ENCODE measurements around the gene VWF. TPM values are rescaled to one million over a fixed set of nuclear protein-coding genes. Genes with fewer than 3 reads are reported as not detected.

The VWF gene
- total and polyA plus RNA-seq, 2 of the 4 experiments (the other 2 are of a cell fraction), result under 0.01 to 0.09 TPM

- no TSS peak for BruUV-seq (replicated peaks)
- peak overlapping the region in 1 of 2 experiments; percentile 66; a peak in 2 of 4 replicates for H4K8ac ChIP-seq (ENCODE audit: low read depth in 2 of 2, low read length in 2 of 2)
- H3K4me3 ChIP-seq (ENCODE audit: insufficient read depth, low read depth, low read length), result no peak overlapping the region
- ChIA-PET CTCF (interaction anchor here (1.0 kb wide), 1 partner anchor 54 kb away, joined by 4 read pairs; no protein-coding TSS in a partner anchor), POLR2A (ENCODE audit: unreplicated experiment) (no interaction called here)
- no peak overlapping the region for H2BK20ac ChIP-seq (ENCODE audit: low read depth, low read length)
- no peak overlapping the region for H2AK5ac ChIP-seq (ENCODE audit: low read depth, low read length)
- H3K79me1 ChIP-seq (ENCODE audit: low read depth in 1 of 2, low read length in 2 of 2), result no peaks in the 10 kb centered on the region
- H4K20me1 ChIP-seq (ENCODE audit: insufficient read depth, low read length), result no peaks in the 10 kb centered on the region
- H2BK5ac ChIP-seq (ENCODE audit: low read depth, low read length, poor library complexity, severe bottlenecking), result no peak overlapping the region
- in situ Hi-C loops (cut with MboI; ENCODE audit: low sequenced_read_pairs) (loop anchor here (10.0 kb wide), 1 partner anchor 607 kb away; the partner anchor contains the start of gene NTF3), intact Hi-C loops (cut with micrococcal nuclease) (loop anchor here (2.0 to 10.0 kb wide), 2 partner anchors 297 to 957 kb away; no protein-coding TSS in a partner anchor), dilution Hi-C loops (cut with HindIII; ENCODE audit: low sequenced_read_pairs, unreplicated experiment) (no loop called here)
- no peaks in the 10 kb centered on the region for H3K27me3 ChIP-seq (ENCODE audit: control insufficient read depth, insufficient read depth, low read length)
- H4K5ac ChIP-seq (ENCODE audit: low read depth, low read length), result peak overlapping the region; percentile 6; the same call in 1 of the 2 replicates
- peak overlapping the region; percentile 1; the same call in 1 of the 2 replicates for H2BK120ac ChIP-seq (ENCODE audit: low read depth, low read length)
- no peak overlapping the region for H3K56ac ChIP-seq (ENCODE audit: extremely low read depth, insufficient read depth, low read length)
- no peak overlapping the region; the same call in 1 of the 2 replicates for H3K4ac ChIP-seq (ENCODE audit: low read depth, low read length)
- TF ChIP-seq MXI1 (IDR thresholded peaks at IDR 0.05; ENCODE audit: borderline replicate concordance, low read depth, low read length) (no peak), SMC3 (IDR thresholded peaks at IDR 0.05; ENCODE audit: low read depth, low read length) (no peak), RCOR1 (IDR thresholded peaks at IDR 0.05; ENCODE audit: insufficient replicate concordance, low read length) (no peak), ELK1 (IDR thresholded peaks at IDR 0.05; ENCODE audit: borderline replicate concordance, low read depth, low read length) (no peak), MAZ (IDR thresholded peaks at IDR 0.05; ENCODE audit: borderline replicate concordance, low read depth, low read length) (no peak), MAFK (IDR thresholded peaks at IDR 0.05; ENCODE audit: low read depth, low read length) (no peak), RAD21 (IDR thresholded peaks at IDR 0.05; ENCODE audit: low read length) (no peak), CEBPB (IDR thresholded peaks at IDR 0.05; ENCODE audit: low read depth, low read length) (peak; percentile 95), RFX5 (IDR thresholded peaks at IDR 0.05; ENCODE audit: low read depth, low read length) (no peak)
- peak overlapping the region; percentile 70 for H2AFZ ChIP-seq (replicated peaks; ENCODE audit: low read length, poor library complexity)
- H4K91ac ChIP-seq (ENCODE audit: insufficient read depth, low read depth, low read length), result no peak overlapping the region; the same call in 1 of the 2 replicates
- ATAC-seq (ENCODE audit: low read depth) (no peak), DNase-seq (peak; percentile 62)
- peaks cover 12% of the 10 kb centered on the region for H3K4me1 ChIP-seq (ENCODE audit: control insufficient read depth, insufficient read depth, low read length)
- no peak overlapping the region for H3K23ac ChIP-seq (ENCODE audit: low read depth, low read length)
- 64% methylated on average over 5 of the region's 7 CpGs; no CpG with 5 or more reads in 1 of the 2 experiments for WGBS, 2 experiments (ENCODE audit: extremely low coverage in 2 of 2, insufficient read length in 1 of 2)
- no peak overlapping the region for H3K9ac ChIP-seq (ENCODE audit: low read depth, low read length)
- H3K36me3 ChIP-seq (ENCODE audit: control insufficient read depth, insufficient read depth, low read length), result no peaks in the 10 kb centered on the region
- no peak overlapping the region for H3K14ac ChIP-seq (replicated peaks; ENCODE audit: low read depth, low read length)
- no peaks in the 10 kb centered on the region for H3K9me3 ChIP-seq (ENCODE audit: control insufficient read depth, insufficient read depth, low read length)
- no peak overlapping the region for H3K18ac ChIP-seq (ENCODE audit: low read depth, low read length)
- H3K27ac ChIP-seq (ENCODE audit: insufficient read depth, low read length), result no peak overlapping the region
- H3K9me1 ChIP-seq (ENCODE audit: insufficient read depth, low read length), result peaks cover 17% of the 10 kb centered on the region
- H2AK9ac ChIP-seq (replicated peaks; ENCODE audit: low read depth, low read length, poor library complexity), result no peak overlapping the region
- no peak overlapping the region for H3K4me2 ChIP-seq (ENCODE audit: low read depth, low read length)
- no peak overlapping the region; the same call in 2 of the 3 replicates for H2BK15ac ChIP-seq (ENCODE audit: low read depth, low read length)
Observed at GRCh38 chr12:6041891-6042290, 82.6 kb downstream of the VWF start.

All from IMR-90 (cell line).